Measurements from ENCODE around the gene CLNK. TPM values are rescaled to one million over a fixed set of nuclear protein-coding genes. Genes with fewer than 3 reads are reported as not detected.

CLNK gene
- total RNA-seq, 1 experiment from 2014 or later = not detected

DNA sequence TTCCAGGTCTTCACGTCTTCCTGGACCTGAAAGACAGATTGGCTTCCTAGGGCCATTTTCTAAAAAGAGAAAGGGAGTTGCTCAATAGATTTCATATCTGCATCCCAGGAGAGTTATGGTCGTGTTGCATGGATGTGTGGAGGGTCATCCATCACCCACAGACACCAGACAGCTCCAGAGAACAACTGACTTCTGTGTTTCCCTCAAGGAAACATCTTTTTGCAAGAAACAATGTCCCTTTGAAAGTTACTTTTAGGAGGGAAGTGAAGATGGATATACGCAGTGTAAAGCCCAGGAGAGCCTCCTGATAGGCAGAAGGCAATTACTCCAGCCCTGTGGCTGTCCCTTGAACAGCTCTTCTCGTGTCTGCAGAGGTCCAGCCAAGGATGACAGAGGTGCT, 108.3 kb downstream of the CLNK start:
- CTCF ChIA-PET = no interaction called here
- no TSS peak for BruUV-seq (replicated peaks)

DNA sequence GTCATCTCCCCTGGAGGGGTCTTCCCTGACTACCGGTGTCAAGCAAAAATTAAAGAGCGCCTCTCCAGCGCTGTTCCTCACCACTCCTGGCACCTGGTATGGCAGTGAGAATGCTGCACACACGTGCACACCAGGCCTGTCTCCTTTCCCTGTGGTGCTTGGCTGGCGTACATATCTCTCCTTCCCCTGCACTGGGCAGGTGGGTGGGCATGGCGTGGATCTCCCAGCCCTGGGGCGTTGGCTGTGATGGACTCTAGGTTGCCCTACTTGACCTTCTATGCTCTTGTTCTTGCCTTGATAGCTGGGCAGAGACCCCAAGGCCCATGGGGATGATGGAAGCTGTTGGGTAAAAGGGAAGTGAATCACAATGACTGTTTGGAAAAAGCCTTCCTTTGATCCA, 109.2 kb downstream of the CLNK start:
- BruUV-seq (replicated peaks) = no TSS peak
- Histone ChIP-seq H2AFZ (ENCODE audit: low read depth, low read length, poor library complexity, severe bottlenecking) (no peak overlapping the region), H3K79me2 (ENCODE audit: insufficient read depth, low read length) (no peaks in the 10 kb centered on the region), H3K4me1 (ENCODE audit: control insufficient read depth in 1 of 2, insufficient read depth in 2 of 2, low read length in 2 of 2) (no peaks in the 10 kb centered on the region), H4K20me1 (ENCODE audit: insufficient read depth) (no peaks in the 10 kb centered on the region), H3K9me3 (ENCODE audit: control insufficient read depth in 1 of 2, insufficient read depth in 1 of 2, low read depth in 1 of 2, low read length in 2 of 2) (no peaks in the 10 kb centered on the region), H3K9me2 (ENCODE audit: insufficient read depth) (no peaks in the 10 kb centered on the region), H3K36me3 (ENCODE audit: control insufficient read depth in 1 of 2, insufficient read depth in 2 of 2, low read length in 2 of 2) (no peaks in the 10 kb centered on the region), H3K4me3 (replicated peaks in 1 of 2; ENCODE audit: low read depth in 1 of 2, low read length in 2 of 2) (no peak overlapping the region), H3K9ac (ENCODE audit: low read length) (no peak overlapping the region), H3K27me3 (ENCODE audit: insufficient read depth, low read length) (no peaks in the 10 kb centered on the region), H3K4me2 (ENCODE audit: low read length) (no peak overlapping the region), H3K27ac (ENCODE audit: low read depth, low read length) (no peak overlapping the region)
- ChIA-PET POLR2A (no interaction called here), CTCF (no interaction called here), RAD21 (ENCODE audit: low non-redundant PET in 1 of 2, low total read pairs in 2 of 2, uncharacterized antibody in 2 of 2, unreplicated experiment in 2 of 2) (no interaction called here)
- no peak for ATAC-seq
- no peak for DNase-seq (ENCODE audit: low read depth, low spot score)
- intact Hi-C loops (cut with micrococcal nuclease) = no loop called here
- TF ChIP-seq CEBPB (IDR thresholded peaks at IDR 0.05; ENCODE audit: low read depth) (no peak), EZH2phosphoT487 (IDR thresholded peaks at IDR 0.05; ENCODE audit: borderline replicate concordance) (no peak), YY1 (IDR thresholded peaks at IDR 0.05; ENCODE audit: extremely low read depth, insufficient replicate concordance, low read depth, low read length) (no peak), EZH2 (IDR thresholded peaks at IDR 0.05) (no peak), SIN3A (IDR thresholded peaks at IDR 0.05; ENCODE audit: low read depth) (no peak), JUND (IDR thresholded peaks at IDR 0.05) (no peak), POLR2A (IDR thresholded peaks at IDR 0.05; ENCODE audit: borderline replicate concordance, extremely low read depth, insufficient read depth, insufficient read length) (no peak), FOSL1 (IDR thresholded peaks at IDR 0.05; ENCODE audit: low read depth) (no peak), SRF (IDR thresholded peaks at IDR 0.05; ENCODE audit: low read depth) (no peak), TCF7L2 (IDR thresholded peaks at IDR 0.05; ENCODE audit: borderline replicate concordance, extremely low read depth, insufficient read depth, insufficient read length) (no peak)
- TF ChIP-seq, protein P1, sequence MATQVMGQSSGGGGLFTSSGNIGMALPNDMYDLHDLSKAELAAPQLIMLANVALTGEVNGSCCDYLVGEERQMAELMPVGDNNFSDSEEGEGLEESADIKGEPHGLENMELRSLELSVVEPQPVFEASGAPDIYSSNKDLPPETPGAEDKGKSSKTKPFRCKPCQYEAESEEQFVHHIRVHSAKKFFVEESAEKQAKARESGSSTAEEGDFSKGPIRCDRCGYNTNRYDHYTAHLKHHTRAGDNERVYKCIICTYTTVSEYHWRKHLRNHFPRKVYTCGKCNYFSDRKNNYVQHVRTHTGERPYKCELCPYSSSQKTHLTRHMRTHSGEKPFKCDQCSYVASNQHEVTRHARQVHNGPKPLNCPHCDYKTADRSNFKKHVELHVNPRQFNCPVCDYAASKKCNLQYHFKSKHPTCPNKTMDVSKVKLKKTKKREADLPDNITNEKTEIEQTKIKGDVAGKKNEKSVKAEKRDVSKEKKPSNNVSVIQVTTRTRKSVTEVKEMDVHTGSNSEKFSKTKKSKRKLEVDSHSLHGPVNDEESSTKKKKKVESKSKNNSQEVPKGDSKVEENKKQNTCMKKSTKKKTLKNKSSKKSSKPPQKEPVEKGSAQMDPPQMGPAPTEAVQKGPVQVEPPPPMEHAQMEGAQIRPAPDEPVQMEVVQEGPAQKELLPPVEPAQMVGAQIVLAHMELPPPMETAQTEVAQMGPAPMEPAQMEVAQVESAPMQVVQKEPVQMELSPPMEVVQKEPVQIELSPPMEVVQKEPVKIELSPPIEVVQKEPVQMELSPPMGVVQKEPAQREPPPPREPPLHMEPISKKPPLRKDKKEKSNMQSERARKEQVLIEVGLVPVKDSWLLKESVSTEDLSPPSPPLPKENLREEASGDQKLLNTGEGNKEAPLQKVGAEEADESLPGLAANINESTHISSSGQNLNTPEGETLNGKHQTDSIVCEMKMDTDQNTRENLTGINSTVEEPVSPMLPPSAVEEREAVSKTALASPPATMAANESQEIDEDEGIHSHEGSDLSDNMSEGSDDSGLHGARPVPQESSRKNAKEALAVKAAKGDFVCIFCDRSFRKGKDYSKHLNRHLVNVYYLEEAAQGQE (IDR thresholded peaks at IDR 0.05; ENCODE audit: low read depth) = no peak
- TF ChIP-seq, protein P2, sequence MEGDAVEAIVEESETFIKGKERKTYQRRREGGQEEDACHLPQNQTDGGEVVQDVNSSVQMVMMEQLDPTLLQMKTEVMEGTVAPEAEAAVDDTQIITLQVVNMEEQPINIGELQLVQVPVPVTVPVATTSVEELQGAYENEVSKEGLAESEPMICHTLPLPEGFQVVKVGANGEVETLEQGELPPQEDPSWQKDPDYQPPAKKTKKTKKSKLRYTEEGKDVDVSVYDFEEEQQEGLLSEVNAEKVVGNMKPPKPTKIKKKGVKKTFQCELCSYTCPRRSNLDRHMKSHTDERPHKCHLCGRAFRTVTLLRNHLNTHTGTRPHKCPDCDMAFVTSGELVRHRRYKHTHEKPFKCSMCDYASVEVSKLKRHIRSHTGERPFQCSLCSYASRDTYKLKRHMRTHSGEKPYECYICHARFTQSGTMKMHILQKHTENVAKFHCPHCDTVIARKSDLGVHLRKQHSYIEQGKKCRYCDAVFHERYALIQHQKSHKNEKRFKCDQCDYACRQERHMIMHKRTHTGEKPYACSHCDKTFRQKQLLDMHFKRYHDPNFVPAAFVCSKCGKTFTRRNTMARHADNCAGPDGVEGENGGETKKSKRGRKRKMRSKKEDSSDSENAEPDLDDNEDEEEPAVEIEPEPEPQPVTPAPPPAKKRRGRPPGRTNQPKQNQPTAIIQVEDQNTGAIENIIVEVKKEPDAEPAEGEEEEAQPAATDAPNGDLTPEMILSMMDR (IDR thresholded peaks at IDR 0.05 in 2 of 3, conservative IDR thresholded peaks at IDR 0.05 in 1 of 3; ENCODE audit: borderline replicate concordance in 1 of 3, insufficient read depth in 1 of 3, low read depth in 2 of 3, low read length in 2 of 3) = no peak
- TF ChIP-seq, protein P3, sequence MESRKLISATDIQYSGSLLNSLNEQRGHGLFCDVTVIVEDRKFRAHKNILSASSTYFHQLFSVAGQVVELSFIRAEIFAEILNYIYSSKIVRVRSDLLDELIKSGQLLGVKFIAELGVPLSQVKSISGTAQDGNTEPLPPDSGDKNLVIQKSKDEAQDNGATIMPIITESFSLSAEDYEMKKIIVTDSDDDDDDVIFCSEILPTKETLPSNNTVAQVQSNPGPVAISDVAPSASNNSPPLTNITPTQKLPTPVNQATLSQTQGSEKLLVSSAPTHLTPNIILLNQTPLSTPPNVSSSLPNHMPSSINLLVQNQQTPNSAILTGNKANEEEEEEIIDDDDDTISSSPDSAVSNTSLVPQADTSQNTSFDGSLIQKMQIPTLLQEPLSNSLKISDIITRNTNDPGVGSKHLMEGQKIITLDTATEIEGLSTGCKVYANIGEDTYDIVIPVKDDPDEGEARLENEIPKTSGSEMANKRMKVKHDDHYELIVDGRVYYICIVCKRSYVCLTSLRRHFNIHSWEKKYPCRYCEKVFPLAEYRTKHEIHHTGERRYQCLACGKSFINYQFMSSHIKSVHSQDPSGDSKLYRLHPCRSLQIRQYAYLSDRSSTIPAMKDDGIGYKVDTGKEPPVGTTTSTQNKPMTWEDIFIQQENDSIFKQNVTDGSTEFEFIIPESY (IDR thresholded peaks at IDR 0.05; ENCODE audit: extremely low read depth, insufficient replicate concordance, low read length) = no peak

More for the DNA sequence above, 108.3 kb downstream of the CLNK start:
- H3K9ac ChIP-seq (ENCODE audit: low read length) = no peak overlapping the region
- intact Hi-C loops (cut with micrococcal nuclease) = no loop called here
- H3K4me3 ChIP-seq (replicated peaks in 1 of 2; ENCODE audit: low read depth in 1 of 2, low read length in 2 of 2) = no peak overlapping the region
- ChIA-PET POLR2A (interaction anchor here (1.1 kb wide), 1 partner anchor 9 kb away, joined by 3 read pairs; no protein-coding TSS in a partner anchor), RAD21 (ENCODE audit: low non-redundant PET in 1 of 2, low total read pairs in 2 of 2, uncharacterized antibody in 2 of 2, unreplicated experiment in 2 of 2) (no interaction called here)
- no peaks in the 10 kb centered on the region for H3K36me3 ChIP-seq (ENCODE audit: control insufficient read depth in 1 of 2, insufficient read depth in 2 of 2, low read length in 2 of 2)
- H3K79me2 ChIP-seq (ENCODE audit: insufficient read depth, low read length) = no peaks in the 10 kb centered on the region
- no peak overlapping the region for H2AFZ ChIP-seq (ENCODE audit: low read depth, low read length, poor library complexity, severe bottlenecking)
- H3K9me2 ChIP-seq (ENCODE audit: insufficient read depth) = no peaks in the 10 kb centered on the region
- TF ChIP-seq POLR2AphosphoS5 (IDR thresholded peaks at IDR 0.05; ENCODE audit: low read depth, low read length) = no peak
- H3K27ac ChIP-seq (ENCODE audit: low read depth, low read length) = no peak overlapping the region
- ATAC-seq (no peak), DNase-seq (ENCODE audit: low read depth, low spot score) (no peak)
- H3K9me3 ChIP-seq (ENCODE audit: control insufficient read depth in 1 of 2, insufficient read depth in 1 of 2, low read depth in 1 of 2, low read length in 2 of 2) = no peaks in the 10 kb centered on the region
- no peak overlapping the region for H3K4me2 ChIP-seq (ENCODE audit: low read length)
- H4K20me1 ChIP-seq (ENCODE audit: insufficient read depth) = no peaks in the 10 kb centered on the region
- no peaks in the 10 kb centered on the region for H3K27me3 ChIP-seq (ENCODE audit: insufficient read depth, low read length)
- H3K4me1 ChIP-seq (ENCODE audit: control insufficient read depth in 1 of 2, insufficient read depth in 2 of 2, low read length in 2 of 2) = no peaks in the 10 kb centered on the region

Measured in HCT116 (cell line).